Adrenal gland (tissue), 5 donors: ENCODE data around the gene IMPA2.

ENCODE experiments used
- POLR2A ChIP-seq, 2 donors: fragments of 450-650 bp; IDR thresholded peaks; one replicate each; pipeline ENCODE4 v1.6.1; 2017; ENCODE audit warnings: antibody characterized with exemption in 2 of 2, mild to moderate bottlenecking in 2 of 2, moderate library complexity in 1 of 2
- TF ChIP-seq, protein P1 (sequence below), 6 experiments: fragments of 450-650 bp in 4 of 6; fragments of 200-600 bp in 2 of 6; sonication (generic) in 1 of 6; IDR thresholded peaks; 1 replicate in 5 of 6; 2 replicates in 1 of 6; pipeline versions ENCODE4 v1.5.1 to v1.8.0; 2016 to 2021; ENCODE audit warnings: antibody characterized with exemption in 6 of 6, mild to moderate bottlenecking in 2 of 6, moderate library complexity in 1 of 6
- donor health status: DM: no; HTN: no; CAD: no.

DNA sequence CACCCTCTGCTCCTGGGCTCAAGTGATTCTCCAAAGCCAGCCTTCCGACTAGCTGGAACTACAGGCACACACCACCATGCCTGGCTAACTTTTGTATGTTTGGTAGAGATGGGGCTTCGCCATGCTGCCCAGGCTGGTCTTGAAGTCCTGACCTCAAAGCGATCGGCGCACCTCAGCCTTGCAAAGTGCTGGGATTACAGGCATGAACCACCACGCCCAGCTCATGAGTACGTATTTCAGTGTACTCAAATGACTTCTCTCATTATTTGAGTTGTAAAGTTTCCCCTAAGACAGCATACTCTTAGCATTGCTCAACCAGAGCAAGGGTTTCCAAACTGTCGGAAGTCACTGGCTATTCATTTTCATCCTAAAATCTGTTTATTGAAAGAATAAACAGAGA is 40.3 kb downstream of the IMPA2 start:
- TF ChIP-seq, protein P1, sequence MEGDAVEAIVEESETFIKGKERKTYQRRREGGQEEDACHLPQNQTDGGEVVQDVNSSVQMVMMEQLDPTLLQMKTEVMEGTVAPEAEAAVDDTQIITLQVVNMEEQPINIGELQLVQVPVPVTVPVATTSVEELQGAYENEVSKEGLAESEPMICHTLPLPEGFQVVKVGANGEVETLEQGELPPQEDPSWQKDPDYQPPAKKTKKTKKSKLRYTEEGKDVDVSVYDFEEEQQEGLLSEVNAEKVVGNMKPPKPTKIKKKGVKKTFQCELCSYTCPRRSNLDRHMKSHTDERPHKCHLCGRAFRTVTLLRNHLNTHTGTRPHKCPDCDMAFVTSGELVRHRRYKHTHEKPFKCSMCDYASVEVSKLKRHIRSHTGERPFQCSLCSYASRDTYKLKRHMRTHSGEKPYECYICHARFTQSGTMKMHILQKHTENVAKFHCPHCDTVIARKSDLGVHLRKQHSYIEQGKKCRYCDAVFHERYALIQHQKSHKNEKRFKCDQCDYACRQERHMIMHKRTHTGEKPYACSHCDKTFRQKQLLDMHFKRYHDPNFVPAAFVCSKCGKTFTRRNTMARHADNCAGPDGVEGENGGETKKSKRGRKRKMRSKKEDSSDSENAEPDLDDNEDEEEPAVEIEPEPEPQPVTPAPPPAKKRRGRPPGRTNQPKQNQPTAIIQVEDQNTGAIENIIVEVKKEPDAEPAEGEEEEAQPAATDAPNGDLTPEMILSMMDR (IDR thresholded peaks at IDR 0.05) = no peak
- TF ChIP-seq POLR2A (IDR thresholded peaks at IDR 0.05) = no peak
